GM12875 (cell line): ENCODE results near the gene SOAT2.
A peak's percentile ranks its signal among the peaks of the same experiment; 100 is the strongest.

Experiments
- H3K4me3 ChIP-seq: one replicate; pipeline ENCODE4 v1.5.1; 2011; ENCODE audit warnings: low read depth, low read length, control low read depth
- CTCF ChIP-seq: IDR thresholded peaks from 2 replicates; pipeline ENCODE4 v1.5.1; 2011; ENCODE audit warnings: low read depth, mild to moderate bottlenecking, control low read depth, inconsistent platforms, low read length, moderate library complexity, borderline replicate concordance; ENCODE audit not compliant: insufficient read depth

Gene SOAT2

GRCh38 chr12:53102883-53103807 lies at the start of gene SOAT2:
Gene SOAT2 (plus strand): TSS chr12:53103486. CDS start chr12:53103578, 92 bp downstream.
- H3K4me3 ChIP-seq, result no peak within 1 kb of the TSS
- no peak for TF ChIP-seq CTCF

- H3K4me3 ChIP-seq, result peak overlapping the region; percentile 78
These were observed 49.0 kb upstream of the SOAT2 start for GRCh38 chr12:53054112-53054878.

GRCh38 chr12:53055471-53056266 lies 47.6 kb upstream of the SOAT2 start:
- H3K4me3 ChIP-seq, result no peak overlapping the region
- TF ChIP-seq CTCF, result no peak

More at GRCh38 chr12:53054112-53054878, 49.0 kb upstream of the SOAT2 start:
- no peak for TF ChIP-seq CTCF

GRCh38 chr12:53056296-53056695 lies 47.0 kb upstream of the SOAT2 start:
- no peak overlapping the region for H3K4me3 ChIP-seq
- no peak for TF ChIP-seq CTCF

- H3K4me3 ChIP-seq, result no peak overlapping the region
- TF ChIP-seq CTCF, result no peak
These were observed 46.4 kb upstream of the SOAT2 start for GRCh38 chr12:53056901-53057300.

GRCh38 chr12:53057816-53058500 lies 45.3 kb upstream of the SOAT2 start:
- TF ChIP-seq CTCF, result no peak
- H3K4me3 ChIP-seq, result no peak overlapping the region
